SK-N-MC (cell line): ENCODE results near the gene CTNND2.

Experiments
- EZH2 ChIP-seq: fragments of 200-600 bp; sonication (generic); IDR thresholded peaks from one replicate; pipeline ENCODE4 v1.6.1; 2017; ENCODE audit warnings: antibody characterized with exemption
- POLR2AphosphoS5 ChIP-seq: IDR thresholded peaks from 2 replicates; pipeline ENCODE4 v1.6.1; 2012; ENCODE audit warnings: mild to moderate bottlenecking, low read depth, low read length, borderline replicate concordance

GRCh38 chr5:11780641-11781345 lies 123.5 kb downstream of the CTNND2 start:
- TF ChIP-seq EZH2 (no peak), POLR2AphosphoS5 (no peak)
